GM21360 (cell line): ENCODE measurements around the gene PSEN2.

Source experiments
- ATAC-seq: cut with Tn5 transposase; IDR thresholded peaks from one replicate; pipeline ENCODE4 v1.9.1; 2021; ENCODE audit warnings: mild to moderate bottlenecking, moderate library complexity; ENCODE audit not compliant: unreplicated experiment

The PSEN2 gene

GRCh38 chr1:226884966-226885820, 14.8 kb downstream of the PSEN2 start:
- ATAC-seq: no peak

GRCh38 chr1:226886122-226886901, 15.9 kb downstream of the PSEN2 start:
- ATAC-seq: no peak

- ATAC-seq: no peak
Measured at GRCh38 chr1:226887006-226887405, 16.6 kb downstream of the PSEN2 start.

GRCh38 chr1:226888021-226888420, 17.6 kb downstream of the PSEN2 start:
- no peak for ATAC-seq

GRCh38 chr1:226888816-226889215, 18.4 kb downstream of the PSEN2 start:
- ATAC-seq: no peak

- no peak for ATAC-seq
Measured at GRCh38 chr1:226889616-226890330, 19.4 kb downstream of the PSEN2 start.

DNA sequence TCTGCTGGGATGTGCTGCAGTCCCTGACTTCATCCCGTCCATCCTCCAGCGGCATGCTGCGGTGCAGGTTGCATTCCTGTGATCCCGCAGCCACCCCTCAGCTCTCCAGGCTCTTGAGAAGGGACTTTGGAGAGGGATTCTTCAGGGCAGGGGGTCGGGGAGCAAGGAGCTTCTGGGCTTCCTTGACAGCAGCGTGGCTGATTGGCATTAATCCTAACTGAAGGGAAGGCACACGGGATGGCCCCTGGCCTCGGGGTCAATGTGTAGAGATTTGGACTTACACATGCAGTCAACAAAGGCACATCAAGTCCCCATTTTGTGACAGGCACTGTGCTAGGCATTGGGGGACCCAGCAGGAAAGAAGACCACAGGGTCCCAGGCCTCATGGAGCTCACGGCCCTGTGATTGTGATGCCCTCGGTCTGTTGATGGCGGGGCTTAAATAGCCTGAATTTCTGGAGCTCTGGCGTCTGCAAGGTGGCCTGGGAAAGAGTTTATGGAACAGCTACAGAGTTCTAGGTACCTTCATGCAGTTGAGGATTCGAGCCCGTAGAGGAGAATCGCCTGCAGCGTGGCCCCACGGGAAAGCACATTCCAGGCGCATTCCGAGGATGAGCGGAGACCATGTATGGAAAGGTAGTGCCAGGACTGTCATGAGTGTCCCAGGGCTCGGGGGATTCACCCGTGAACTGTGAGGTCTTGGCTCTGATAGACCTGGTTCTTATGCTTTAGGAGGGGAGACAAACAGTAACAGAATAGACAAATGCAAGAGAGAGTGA, 20.1 kb downstream of the PSEN2 start:
- ATAC-seq: no peak

DNA sequence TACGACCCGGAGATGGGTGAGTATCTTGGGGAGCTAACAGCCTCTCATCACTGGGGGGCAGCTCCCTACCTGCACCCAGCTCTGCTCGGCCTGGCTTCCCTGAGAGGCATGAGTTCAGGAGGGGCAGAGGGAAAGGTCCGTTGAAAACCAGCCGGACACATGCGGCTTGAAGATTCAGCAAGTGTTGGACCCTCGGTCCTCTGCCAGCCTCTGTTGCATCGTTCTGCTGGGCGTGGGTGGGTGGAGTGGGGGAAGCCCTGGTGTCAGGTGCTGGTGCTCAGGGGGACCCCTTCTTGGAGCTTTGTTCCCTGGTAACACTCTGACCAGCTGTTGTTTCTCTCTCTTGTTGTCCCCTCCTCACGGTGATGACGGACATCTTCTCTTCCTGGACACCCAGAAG, 20.9 kb downstream of the PSEN2 start:
- ATAC-seq: no peak

DNA sequence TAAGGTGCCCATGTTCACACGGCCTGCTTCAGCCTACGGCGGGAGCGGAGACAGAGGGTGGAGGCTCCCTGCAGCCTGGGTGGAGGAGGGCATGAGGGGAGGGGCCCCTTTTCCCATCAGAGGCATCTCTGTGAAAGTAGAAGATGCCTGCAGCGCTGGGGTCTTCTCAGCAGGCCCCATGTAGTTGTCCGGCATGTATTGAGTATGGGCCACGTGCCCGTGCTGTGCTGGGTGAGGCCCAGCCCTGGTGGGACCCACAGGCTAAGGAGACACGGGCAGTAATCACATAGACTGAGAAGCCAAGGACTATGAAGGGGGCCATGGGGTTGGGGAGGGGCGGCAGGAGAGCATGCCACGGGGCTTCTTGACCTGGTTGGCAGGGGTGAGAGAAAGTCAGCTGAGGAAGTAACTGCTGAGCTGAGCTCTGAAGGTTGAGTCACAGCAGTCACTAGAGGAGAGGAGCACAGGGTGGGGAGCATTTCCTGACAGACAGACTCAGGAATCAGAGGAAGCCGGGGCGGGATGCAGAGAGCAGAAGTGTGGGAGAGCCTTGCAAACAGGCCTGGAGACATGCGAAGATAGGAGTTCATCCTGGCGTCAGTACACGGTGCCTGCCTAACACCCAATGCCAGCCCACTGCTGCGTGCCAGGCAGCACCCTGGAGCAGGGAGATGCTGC, 21.6 kb downstream of the PSEN2 start:
- ATAC-seq: no peak

- no peak for ATAC-seq
Measured at GRCh38 chr1:226892524-226892875, 22.1 kb downstream of the PSEN2 start.

- ATAC-seq: no peak
Measured at GRCh38 chr1:226893936-226894335, 23.5 kb downstream of the PSEN2 start.

DNA sequence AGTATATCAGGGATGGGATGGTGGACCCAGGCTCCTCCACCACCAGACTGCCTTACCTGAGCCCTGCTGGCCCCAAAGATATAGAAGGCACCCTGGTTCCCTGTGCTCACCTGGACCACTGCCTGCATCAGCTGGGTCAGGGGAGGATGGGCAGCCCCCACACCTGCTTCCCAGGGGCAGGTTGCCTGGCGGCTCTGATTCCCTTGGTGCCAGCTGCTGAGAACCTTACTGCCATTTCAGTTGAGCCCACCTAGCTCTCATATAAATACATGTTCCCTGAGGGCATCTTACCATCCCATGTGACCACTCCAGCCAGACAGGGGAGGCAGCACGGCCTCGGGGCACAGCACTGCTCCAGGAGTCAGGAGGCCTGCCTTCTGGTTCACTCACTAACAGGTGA, 24.4 kb downstream of the PSEN2 start:
- no peak for ATAC-seq

DNA sequence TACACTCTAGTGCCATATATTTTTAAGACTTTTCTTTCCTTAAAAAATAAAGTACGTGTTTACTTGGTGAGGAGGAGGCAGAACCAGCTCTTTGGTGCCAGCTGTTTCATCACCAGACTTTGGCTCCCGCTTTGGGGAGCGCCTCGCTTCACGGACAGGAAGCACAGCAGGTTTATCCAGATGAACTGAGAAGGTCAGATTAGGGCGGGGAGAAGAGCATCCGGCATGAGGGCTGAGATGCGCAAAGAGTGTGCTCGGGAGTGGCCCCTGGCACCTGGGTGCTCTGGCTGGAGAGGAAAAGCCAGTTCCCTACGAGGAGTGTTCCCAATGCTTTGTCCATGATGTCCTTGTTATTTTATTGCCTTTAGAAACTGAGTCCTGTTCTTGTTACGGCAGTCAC, 25.2 kb downstream of the PSEN2 start:
- ATAC-seq: no peak

- no peak for ATAC-seq
Measured at GRCh38 chr1:226898246-226898645, 27.8 kb downstream of the PSEN2 start.

DNA sequence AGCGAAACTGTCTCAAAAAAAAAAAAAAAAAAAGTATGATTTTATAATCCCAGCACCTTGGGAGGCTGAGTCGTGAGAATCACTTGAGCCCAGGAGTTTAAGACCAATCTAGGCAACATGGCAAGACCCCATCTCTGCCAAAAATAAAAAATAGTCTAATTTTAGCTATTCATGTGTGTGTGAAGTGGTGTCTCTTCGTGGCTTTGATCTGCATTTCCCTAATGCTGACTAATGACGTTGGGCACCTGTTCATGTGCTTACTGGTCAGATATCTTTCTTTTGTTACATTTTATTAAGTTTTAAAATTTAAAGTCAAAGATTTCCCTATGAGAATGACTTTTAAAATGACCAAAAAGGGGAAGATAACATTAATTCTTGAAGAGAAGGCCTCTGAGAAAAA, 31.0 kb downstream of the PSEN2 start:
- ATAC-seq: no peak

DNA sequence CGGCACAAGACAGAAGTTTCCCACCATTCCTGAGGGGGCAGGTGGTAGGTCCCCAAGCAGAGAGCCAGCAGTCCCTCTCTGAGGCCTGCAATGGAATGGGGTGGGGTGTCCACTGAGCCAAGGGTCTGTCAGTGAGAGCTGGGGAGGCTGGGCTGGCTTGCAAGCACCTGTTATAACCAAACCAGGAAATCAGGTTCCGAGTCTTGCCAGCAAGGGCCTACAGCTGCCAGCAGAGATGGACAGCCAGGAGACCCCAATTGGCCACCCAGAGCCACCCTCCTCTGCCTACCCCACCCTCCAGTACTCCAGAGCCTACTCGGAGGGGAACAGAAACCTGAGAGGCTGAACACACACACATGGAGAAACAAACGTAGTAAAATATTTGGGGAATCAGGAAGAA, 32.2 kb downstream of the PSEN2 start:
- no peak for ATAC-seq

- no peak for ATAC-seq
Measured at GRCh38 chr1:226903819-226904716, 33.7 kb downstream of the PSEN2 start.

DNA sequence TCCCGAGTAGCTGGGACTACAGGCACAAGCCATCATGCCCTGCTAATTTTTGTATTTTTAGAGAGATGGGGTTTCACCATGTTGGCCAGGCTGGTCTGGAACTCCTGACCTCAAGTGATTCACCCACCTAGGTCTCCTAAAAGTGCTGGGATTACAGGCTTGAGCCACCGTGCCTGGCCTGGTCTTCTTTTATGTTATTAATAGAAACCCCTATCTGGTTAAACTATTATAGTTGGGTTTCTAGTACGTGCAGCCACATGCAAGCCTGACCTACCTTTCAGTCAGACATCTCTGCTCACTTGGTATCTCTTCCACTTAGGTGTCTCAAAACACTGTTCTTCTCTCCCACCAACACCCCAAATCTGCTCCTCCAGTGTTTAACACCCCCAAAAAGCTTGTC, 34.4 kb downstream of the PSEN2 start:
- ATAC-seq: no peak

DNA sequence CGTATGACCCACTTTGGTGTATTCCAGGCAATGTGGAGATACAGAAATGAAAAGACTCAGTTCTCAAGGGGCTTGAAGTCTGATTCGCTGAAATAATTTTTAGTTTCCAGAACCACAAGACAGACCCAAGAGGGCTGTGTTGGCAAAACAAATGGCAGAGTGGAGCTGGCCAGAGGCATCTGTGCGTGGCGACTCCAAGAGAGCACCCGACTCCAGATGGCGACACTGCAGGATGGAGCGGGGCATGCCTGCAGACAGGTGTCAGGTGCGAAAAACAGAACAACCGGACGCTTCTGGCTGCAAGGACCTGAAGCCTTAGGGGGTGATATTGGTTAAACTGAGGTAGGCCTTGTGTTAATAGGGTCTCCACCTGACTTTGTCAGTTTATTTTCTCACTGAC, 38.0 kb downstream of the PSEN2 start:
- no peak for ATAC-seq
